CD4-positive, alpha-beta T cell treated with Interleukin-2 at 100 ng/mL for 4 hours (primary cell): ENCODE results near the gene WDR27.
"Not testable (repeated sequence)": the region's sequence is repeated elsewhere in the genome, so short reads cannot be mapped to it uniquely, and the experiment has no call there.

Experiments
- DNase-seq: peaks from one replicate; pipeline ENCODE4 v3.0.0-alpha.2; 2020; ENCODE audit warnings: low spot score

The WDR27 gene

DNA sequence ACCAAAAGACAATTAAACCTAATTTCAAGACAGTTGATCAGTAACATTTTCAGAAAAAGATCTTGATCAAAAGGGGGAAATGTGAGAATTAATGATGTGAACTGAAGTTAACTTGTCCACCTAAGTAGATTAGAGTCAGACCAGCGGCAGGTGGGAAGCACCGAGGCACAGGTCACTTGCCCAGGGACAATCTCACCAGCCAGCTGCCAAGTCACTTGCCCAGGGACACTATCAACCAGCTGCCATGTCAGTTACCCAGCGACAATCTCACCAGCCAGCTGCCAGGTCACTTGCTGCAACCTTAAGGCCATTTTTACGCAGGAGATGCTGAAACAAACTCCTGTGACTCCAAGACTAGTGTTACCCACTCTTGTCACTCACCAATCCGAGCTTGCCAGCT lies 260.5 kb downstream of the WDR27 start:
- DNase-seq = no peak

DNA sequence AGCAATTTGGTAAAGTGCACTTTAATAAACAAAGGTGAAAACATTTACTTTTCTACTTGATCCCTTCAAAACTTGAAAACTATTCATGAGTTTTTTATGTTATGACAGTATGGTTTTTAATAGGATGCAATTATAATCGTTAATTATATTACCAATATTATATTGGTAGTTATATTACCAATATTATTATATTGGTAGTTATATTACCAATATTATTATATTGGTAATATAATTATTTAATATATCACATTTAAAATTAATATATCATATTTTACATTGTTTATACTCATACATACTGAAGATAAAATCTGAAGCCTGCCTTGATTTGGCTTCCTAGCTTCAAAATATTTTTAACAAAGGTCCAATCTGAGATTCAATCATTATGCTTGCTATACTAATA lies 262.1 kb downstream of the WDR27 start:
- DNase-seq = no peak

DNA sequence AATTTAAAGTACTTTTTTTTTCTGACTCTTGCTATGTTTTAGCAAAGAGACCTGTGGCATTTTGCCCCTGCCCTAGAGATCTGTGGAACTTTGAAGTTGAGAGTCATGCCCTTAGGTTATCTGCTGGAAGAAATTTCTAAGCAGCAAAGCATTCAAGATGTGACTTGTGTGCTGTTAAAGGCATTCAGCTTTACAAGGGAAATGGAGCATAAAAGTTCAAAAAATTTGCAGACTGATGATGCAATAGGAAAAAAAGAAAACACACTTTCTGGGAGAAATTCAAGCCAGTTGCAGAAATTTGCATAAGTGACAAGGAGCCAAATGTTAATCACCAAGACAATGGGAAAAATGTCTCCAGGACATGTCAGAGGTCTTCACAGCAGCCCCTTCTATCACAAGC lies 267.3 kb downstream of the WDR27 start:
- not testable (repeated sequence) for DNase-seq

DNA sequence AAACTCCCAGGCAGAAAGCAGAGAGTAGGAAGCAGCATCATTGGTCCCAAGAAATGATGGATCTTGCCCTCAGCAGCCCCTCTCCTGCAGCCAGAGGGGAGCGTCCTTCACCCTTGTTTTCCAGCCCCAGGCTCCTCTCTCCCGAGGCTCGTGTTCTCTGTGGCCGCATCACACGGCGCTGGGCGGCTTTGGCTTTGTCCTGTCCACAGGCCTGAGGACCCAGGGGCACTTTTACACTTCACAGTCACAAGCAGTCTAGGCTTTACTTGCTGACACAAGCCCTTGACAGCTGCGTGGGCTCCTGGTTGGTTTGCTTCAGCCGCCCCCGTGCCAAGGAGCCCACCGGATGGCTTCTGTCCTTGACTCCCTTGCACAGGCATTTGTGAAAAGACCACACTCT lies 272.8 kb downstream of the WDR27 start:
- no peak for DNase-seq

DNA sequence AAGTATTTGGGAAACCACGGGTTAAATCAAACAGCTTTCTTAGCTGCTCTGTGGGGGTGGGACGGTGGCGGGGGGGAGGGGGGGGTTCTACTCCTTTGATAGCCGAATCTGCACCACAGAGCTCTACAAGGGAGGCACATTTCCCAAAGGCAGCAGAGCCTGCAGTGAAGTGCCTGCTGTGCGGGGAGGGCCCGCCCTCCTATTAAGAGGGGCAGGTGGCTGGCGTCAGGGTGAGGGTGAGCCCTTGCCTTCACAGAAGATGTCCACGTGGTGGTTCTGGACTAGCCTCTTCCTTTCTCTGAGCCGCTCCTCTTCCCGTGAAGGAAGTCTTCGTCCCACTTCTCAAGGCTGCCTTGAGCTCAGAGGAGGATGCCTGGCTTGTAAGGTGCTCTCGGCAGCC lies 273.3 kb downstream of the WDR27 start:
- no peak for DNase-seq

DNA sequence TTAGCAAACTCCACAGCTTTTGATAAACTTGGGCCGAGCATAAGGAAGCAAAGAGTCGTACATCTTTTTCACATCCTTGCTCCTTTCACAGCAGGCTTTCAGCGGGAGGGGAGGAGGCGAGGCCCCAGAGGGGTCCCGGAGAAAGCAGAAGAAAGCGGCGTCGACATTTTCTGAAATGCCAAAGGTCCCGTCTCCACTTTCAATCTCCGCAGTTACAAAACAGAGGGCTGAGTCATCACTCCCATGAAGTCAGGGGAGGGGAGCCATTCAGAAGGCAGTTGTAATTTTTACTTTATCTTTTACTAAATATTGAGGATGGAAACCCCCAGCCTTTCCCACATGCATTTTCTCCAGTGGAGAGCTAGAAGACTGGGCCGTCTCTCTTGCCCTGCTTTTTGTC lies 274.0 kb downstream of the WDR27 start:
- DNase-seq = no peak

DNA sequence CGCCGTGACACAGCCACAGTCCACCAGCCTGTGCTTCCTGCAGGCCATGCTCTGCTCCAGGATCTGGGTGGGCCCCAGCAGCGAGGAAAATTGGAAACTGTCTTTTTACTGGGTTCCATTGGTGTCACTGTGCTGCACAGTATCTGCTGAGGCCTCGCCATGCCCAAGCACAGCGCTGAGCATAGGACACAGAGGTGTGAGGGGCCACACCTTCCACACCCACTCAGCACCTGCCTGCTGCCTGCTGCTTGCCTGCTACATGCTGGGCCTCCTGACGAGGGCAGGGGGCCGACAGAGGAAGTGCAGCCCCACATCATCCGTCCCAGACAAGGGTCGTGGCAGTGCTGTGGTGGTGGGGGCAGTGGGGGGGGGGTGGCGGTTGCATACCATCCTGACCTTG lies 275.2 kb downstream of the WDR27 start:
- DNase-seq = no peak

DNA sequence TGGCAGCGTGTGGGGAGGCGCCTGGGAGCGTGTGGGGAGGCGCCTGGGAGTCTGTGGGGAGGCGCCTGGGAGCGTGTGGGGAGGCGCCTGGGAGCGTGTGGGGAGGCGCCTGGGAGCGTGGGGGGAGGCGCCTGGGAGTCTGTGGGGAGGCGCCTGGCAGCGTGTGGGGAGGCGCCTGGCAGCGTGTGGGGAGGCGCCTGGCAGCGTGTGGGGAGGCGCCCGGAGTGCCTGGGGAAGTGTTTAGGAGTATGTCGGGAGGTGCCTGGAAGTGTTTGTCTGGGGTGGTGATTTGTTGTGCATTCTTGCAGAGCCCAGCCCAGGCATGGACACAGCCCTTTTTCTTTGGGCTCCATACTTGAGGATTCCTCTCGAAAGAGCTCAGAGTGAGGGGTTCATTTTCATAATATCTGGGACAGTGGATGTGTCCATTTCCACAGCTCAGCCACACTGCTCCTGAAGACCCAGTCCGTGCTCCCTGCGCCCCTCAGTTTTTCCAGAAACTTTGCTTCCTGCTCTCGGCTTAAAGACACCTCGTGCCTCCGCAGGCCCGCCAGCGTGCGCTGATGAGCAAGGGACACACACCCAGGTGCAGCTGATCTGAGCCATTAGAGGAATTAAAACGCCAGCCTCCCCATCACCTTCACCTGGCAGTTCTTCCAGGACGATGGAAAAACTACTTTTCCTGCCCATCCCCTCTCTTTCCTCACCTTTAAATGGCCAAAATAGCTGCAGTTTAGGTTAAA lies 276.0 kb downstream of the WDR27 start:
- DNase-seq = no peak

DNA sequence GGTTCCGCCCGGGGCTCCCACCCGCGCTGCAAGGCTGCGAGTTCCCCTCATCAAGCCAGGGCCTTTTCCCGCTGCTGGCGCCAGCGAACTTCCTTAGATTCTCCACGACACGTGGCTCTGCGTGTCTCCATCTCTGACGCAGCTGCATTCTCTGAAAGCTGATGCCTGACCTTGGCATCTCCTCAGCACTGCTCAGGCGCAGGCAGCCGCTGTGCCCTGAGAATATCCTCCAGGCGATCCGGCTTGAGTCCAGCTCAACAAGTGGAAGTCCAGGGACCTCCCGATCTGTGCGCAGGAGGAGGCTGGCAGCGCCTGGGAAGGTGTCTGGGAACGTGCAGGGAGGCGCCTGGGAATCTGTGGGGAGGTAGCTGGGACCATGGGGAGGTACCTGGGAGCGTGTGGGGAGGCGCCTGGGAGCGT lies 277.0 kb downstream of the WDR27 start:
- no peak for DNase-seq

DNA sequence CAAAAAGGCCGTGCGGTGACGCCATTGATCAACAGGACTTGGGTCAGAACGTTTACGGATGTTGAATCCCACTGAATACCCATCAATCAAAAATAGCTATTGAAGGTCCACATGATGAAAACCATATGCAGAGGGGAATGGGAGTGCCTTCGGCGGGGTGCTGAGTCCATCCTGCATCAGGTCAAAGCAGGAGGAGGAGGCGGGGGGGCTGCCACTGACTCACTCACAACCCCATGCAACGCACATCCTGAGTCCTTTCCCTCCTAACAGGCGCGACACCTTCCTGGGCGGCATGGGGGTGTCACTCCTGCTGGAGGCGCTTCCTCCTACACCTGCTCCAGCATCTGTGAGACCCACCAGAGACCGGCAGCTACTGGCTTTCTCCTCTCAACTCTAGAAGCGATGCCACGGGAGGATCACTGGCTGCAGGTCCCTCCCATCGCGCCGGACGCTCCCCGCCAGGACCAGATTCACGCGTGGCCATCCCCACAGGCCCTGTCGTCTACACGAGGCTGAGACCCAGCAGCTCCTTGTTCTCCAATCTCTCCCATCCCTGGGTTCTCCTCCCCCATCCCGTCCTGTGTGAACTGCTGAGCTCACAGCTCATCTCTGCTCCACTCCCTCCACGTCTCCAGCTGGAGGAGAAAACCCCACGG lies 277.6 kb downstream of the WDR27 start:
- DNase-seq = no peak

DNA sequence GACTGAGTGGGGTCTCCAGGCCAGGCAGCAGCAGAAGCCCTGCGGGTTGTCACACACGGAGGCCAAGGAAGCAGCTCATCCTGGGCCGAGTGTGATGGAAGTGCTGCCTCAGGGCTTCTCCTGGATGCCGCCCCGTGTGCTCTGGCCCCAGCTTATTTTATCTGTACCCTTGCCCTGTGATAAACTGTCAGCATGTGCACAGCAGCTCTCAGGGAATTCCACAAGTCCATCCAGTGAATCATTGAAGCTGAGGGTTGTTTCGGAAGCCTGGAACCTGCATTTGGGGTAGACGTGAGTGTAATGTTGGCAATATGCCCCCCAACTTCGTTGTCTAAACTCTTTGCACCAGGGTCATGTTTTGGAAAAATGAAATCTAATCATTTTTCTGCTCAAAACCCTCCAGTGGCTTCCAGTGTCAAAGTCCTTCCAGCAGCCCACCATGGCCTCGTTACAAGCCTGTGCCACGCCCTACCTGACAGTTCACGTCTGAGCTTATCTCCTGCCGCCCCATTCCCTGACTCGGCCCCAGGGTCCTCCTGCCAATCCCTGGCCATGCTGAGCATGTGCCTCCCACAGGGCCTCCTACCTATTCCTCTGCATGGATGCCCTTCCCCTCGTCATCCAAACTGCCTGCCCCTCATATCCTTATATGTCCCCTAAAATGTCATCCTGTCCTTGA lies 280.1 kb downstream of the WDR27 start:
- no peak for DNase-seq

DNA sequence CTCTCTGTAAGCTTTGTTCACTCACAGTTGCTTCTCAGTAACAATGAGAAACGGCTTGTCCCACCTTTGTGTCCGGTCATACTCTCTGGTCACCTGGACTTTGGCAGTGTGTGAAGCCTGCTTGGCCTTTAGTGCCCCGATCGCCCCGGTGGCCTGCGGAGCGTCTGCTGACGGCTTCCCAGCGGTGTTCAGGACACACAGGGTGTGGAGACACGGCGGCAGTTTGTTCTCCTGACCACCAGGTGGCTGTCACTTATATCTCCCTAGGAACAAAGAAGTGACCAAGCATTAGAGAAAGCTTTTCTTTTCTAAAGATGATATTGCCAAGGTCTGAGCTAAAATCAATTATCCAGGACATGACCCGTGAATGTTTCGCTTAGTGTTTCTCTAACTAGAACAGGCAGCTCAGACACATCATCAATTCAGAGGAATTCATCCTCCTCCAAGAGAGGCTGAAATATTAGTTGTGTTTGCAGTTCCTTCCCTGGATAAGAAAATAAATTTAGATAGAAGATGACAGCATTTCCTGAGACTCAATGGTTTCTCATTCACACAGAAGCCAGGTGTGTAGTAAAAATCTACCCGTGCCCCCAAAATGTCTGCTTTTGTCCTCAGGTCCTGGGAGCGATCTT lies 280.8 kb downstream of the WDR27 start:
- DNase-seq = no peak

DNA sequence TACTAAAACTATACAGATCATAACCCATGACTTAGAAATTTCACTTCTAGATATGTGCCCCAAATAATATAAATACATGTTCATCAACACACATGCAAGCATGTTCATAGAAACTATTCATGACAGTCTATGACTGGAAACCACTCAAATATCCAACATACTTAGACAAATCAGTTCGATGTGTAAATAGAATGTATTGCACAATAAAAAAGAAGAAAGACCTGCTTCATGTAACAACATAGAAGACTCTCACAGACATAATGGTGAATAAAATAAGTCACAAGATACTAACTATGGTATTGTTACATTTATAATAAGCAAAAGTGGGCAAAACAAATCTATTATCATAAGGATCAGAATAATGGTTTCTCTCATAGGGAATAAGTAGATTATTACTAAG lies 284.7 kb downstream of the WDR27 start:
- DNase-seq = no peak

DNA sequence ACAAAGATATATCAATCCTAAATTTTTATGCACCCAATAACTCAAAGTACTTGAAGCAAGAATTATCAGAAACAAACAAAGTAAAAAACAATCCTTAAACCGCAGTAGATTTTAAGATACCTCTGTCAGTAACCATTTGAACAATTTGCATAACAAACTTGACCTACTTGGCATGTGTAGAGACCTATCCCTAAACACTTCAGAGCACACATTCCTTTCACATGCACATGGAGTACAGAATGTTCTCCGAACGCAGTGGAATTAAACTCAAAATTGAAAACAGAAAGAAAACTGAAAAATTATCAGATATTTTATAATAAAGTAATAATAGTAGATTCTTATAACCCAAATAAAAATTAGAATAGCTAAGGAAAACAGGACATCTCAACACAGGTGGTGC lies 285.6 kb downstream of the WDR27 start:
- DNase-seq = no peak

DNA sequence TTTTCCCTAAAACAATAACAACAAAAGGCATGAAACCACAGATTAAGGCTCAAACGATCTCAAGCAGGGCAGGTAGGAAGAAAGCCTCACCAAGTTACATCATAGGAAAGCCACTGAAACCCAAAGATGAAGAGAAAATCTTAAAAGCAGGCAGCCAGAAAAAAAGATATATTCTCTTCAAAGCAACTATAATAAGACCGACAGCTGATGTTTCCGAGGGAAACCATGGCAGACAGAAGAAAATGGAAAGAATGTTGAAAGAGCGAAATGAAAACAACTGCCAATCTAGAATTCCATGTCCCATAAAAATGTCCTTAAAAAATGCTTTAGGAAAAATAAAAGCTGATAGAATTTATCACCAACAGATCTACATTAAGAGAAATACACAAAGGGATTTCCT lies 286.6 kb downstream of the WDR27 start:
- DNase-seq = no peak

DNA sequence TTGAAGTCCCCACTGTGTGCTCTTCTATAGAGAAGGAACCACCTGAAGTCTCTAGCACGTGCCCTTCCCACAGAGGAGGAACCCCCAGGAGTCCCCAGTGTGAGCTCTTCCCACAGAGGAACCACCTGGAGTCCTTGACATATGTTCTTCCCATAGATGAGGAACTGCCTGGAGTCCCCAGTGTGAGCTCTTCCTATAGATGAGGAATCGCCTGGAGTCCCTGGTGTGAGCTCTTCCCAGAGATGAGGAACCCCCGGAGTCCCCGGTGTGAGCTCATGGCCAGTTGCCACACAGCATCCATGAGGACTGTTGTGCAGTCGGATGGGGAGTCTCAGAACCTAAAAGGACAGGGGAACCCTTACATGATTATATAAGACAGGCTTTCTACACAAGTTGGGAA lies 290.1 kb downstream of the WDR27 start:
- DNase-seq = no peak

DNA sequence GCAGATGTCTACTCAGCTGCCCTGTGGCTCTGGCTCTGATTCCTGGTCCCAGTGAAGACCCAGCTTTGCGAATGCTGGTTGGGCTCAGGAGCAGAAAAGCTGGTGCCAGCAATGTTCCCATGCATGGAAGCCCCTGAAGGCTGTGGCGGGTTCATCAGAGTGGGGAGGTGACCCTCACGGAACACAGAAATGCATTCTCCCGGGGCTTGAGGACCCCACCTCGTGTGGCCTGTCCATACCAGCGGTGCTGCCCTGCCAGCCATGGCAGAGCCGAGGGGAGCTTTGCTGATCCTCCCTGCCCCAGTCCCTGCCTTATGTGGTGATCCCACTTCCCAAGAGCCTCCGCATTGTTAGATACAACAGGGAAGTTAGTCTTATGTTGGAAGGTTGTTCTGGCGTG lies 290.5 kb downstream of the WDR27 start:
- DNase-seq = no peak

DNA sequence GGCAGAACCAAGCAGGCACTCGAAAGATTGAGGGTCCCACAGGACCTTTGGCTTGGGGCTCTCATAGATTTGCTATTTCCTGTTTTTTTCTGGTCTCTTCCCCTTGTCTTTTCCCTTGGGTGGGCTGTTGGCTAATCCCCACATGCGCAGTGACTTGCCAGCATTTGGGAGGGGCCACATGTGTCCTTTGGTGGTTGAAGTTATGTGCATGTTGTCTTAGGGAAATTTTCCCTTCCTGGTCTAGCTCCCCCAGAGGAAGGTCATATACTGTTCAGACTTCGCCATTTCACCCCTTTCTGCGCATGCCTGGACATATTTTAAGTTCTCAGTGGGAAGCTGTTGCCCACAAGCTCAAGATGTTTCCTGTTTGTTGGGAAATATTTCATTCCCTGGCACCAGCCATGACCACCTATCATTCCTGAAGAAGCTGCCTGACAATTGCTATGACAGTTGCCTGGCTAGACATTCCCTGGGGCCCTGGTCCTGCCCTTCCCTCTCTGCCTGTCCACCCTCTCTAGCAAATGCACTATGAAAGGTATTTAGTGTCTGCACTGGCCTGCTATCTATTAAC lies 292.0 kb downstream of the WDR27 start:
- DNase-seq = no peak

DNA sequence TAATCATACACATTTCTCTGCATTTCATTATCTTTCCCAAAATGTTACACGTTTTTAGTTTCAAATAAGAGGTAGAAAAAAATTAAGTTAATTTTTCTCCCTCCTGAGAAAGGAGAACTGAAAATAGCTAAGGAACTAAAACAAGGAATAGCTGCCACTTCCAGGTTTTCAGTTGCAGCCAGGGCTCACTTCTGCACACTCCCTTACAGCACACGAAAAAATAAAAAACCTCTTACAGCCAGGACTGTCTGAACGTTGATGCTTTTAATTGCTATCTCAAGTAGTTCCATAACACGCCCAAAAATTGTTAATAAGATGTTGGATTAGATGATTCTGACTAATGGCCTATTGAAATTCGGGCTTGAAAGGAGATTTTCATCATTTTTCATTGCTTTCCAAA lies 294.5 kb downstream of the WDR27 start:
- DNase-seq = no peak
